22Rv1 (cell line): ENCODE measurements around the gene ADGRL3.

ENCODE experiments used
- CTCF ChIP-seq: fragments of 450-650 bp; IDR thresholded peaks from 2 replicates; pipeline ENCODE4 v1.5.1; 2017; ENCODE audit warnings: mild to moderate bottlenecking
- ZFX ChIP-seq: fragments of 450-650 bp; IDR thresholded peaks from 2 replicates; pipeline ENCODE4 v1.6.1; 2017; ENCODE audit warnings: antibody characterized with exemption, borderline replicate concordance

- TF ChIP-seq CTCF: no peak
- TF ChIP-seq ZFX: no peak
These were observed 345.9 kb downstream of the ADGRL3 start for GRCh38 chr4:61545902-61546480.
